SU-DHL-6 (cell line): ENCODE measurements around the gene TANC1.

Experiments
- H2AFZ ChIP-seq: fragments of 200-600 bp; sonication (generic); 2 replicates; pipeline ENCODE4 v1.6.1; 2014; ENCODE audit warnings: low read depth, mild to moderate bottlenecking, moderate library complexity, mixed read lengths, antibody characterized with exemption, low read length; ENCODE audit not compliant: severe bottlenecking
- H3F3A ChIP-seq: fragments of 200-600 bp; shearing (Covaris generic); 2 replicates; pipeline ENCODE4 v1.6.0; 2016; ENCODE audit warnings: antibody characterized with exemption, mild to moderate bottlenecking; ENCODE audit not compliant: insufficient read depth
- H3K27ac ChIP-seq: fragments of 200-600 bp; sonication (generic); 2 replicates; pipeline ENCODE4 v1.5.1; 2016; ENCODE audit warnings: low read depth, mild to moderate bottlenecking, low read length, moderate library complexity, mixed read lengths
- H3K27me3 ChIP-seq: fragments of 200-600 bp; sonication (generic), shearing (Covaris generic); 2 replicates; pipeline ENCODE4 v1.6.0; 2014; ENCODE audit warnings: mild to moderate bottlenecking, low read length
- H3K36me3 ChIP-seq: fragments of 200-600 bp; sonication (generic); 2 replicates; pipeline ENCODE4 v1.6.1; 2014; ENCODE audit warnings: mild to moderate bottlenecking, low read length, mixed read lengths
- H3K4me2 ChIP-seq: fragments of 300-600, 200-600 bp; shearing (Covaris generic), sonication (generic); 2 replicates; pipeline ENCODE4 v1.6.0; 2014; ENCODE audit warnings: low read length, low read depth, mild to moderate bottlenecking; ENCODE audit not compliant: poor library complexity, severe bottlenecking
- H3K4me3 ChIP-seq: fragments of 200-600 bp; sonication (generic); 2 replicates; pipeline ENCODE4 v1.5.1; 2014; ENCODE audit warnings: antibody characterized with exemption, low read length, mild to moderate bottlenecking, mixed read lengths; ENCODE audit not compliant: insufficient read depth, poor library complexity, severe bottlenecking
- H3K79me2 ChIP-seq: fragments of 200-600 bp; sonication (generic); 2 replicates; pipeline ENCODE4 v1.6.1; 2014; ENCODE audit warnings: mild to moderate bottlenecking, low read length, moderate library complexity; ENCODE audit not compliant: insufficient read depth
- H3K9ac ChIP-seq: fragments of 200-600 bp; sonication (generic); 2 replicates; pipeline ENCODE4 v1.7.0; 2014; ENCODE audit warnings: mild to moderate bottlenecking, low read length
- H3K9me2 ChIP-seq: fragments of 200-600 bp; sonication (generic); replicated peaks from 2 replicates; pipeline ENCODE4 v1.6.1; 2014; ENCODE audit warnings: low read length; ENCODE audit not compliant: insufficient read depth
- H3K9me3 ChIP-seq: fragments of 200-600 bp; sonication (generic); 2 replicates; pipeline ENCODE4 v1.6.1; 2014; ENCODE audit warnings: low read length, mixed read lengths; ENCODE audit not compliant: insufficient read depth
- H4K20me1 ChIP-seq: fragments of 200-600 bp; sonication (generic); 2 replicates; pipeline ENCODE4 v1.6.1; 2014; ENCODE audit warnings: low read depth, mild to moderate bottlenecking, antibody characterized with exemption, low read length, moderate library complexity, mixed read lengths
- EZH2phosphoT487 ChIP-seq: fragments of 200-600 bp; sonication (generic), shearing (Covaris generic); conservative IDR thresholded peaks from 2 replicates; pipeline ENCODE4 v1.6.1; 2018; ENCODE audit warnings: mild to moderate bottlenecking, antibody characterized with exemption, low read length, moderate library complexity, mixed read lengths
- TF ChIP-seq, protein P1 (sequence below): fragments of 200-600 bp; sonication (generic); IDR thresholded peaks from one replicate; pipeline ENCODE4 v1.5.1; 2017; ENCODE audit warnings: antibody characterized with exemption, mild to moderate bottlenecking, low read length, moderate library complexity; ENCODE audit not compliant: insufficient read depth, poor library complexity, severe bottlenecking

The TANC1 gene

DNA sequence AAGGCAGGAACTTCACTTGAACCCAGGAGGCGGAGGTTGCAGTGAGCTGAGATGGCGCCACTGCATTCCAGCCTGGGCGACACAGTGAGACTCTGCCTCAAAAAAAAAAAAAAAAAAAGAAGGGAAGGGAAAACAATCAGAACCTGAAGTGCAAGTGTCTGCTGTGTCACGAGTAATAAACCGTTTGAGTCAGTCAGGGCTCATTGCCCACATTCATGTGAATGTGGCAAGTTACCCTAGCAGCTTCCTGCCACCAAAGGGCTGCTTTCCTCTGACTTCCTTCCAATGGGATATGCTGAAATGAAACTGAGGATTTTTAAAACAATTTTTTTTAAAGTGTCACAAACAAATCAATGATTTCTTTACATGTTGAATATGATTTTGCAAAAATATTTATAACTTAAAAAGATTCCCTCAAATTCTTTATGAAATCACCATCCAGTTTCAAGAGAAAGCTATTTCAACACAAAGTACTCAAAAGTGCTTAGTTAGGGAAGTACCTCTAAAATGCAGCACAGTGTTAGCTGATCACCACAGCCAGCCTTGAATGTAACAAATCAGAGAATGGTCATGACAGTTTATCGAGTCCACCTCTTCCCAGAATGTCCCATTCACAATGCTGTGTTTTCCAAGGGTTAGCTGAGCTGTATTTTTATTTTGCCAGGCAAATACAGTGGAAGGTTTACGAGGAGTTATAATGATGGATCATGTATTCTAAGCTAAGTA lies 281.7 kb downstream of the TANC1 start:
- Histone ChIP-seq H2AFZ (no peak overlapping the region), H4K20me1 (no peaks in the 10 kb centered on the region), H3K9ac (no peak overlapping the region), H3K27me3 (no peaks in the 10 kb centered on the region), H3K4me3 (no peak overlapping the region), H3F3A (no peaks in the 10 kb centered on the region), H3K4me2 (no peak overlapping the region), H3K79me2 (no peaks in the 10 kb centered on the region), H3K9me3 (no peaks in the 10 kb centered on the region), H3K36me3 (no peaks in the 10 kb centered on the region), H3K9me2 (no peaks in the 10 kb centered on the region), H3K27ac (no peak overlapping the region)
- TF ChIP-seq, protein P1, sequence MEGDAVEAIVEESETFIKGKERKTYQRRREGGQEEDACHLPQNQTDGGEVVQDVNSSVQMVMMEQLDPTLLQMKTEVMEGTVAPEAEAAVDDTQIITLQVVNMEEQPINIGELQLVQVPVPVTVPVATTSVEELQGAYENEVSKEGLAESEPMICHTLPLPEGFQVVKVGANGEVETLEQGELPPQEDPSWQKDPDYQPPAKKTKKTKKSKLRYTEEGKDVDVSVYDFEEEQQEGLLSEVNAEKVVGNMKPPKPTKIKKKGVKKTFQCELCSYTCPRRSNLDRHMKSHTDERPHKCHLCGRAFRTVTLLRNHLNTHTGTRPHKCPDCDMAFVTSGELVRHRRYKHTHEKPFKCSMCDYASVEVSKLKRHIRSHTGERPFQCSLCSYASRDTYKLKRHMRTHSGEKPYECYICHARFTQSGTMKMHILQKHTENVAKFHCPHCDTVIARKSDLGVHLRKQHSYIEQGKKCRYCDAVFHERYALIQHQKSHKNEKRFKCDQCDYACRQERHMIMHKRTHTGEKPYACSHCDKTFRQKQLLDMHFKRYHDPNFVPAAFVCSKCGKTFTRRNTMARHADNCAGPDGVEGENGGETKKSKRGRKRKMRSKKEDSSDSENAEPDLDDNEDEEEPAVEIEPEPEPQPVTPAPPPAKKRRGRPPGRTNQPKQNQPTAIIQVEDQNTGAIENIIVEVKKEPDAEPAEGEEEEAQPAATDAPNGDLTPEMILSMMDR, result no peak
- no peak for TF ChIP-seq EZH2phosphoT487

GRCh38 chr2:159251296-159252173 lies 283.1 kb downstream of the TANC1 start:
- Histone ChIP-seq H3K9me2 (no peaks in the 10 kb centered on the region), H3K4me2 (no peak overlapping the region), H2AFZ (no peak overlapping the region), H3K9me3 (no peaks in the 10 kb centered on the region), H3K4me3 (no peak overlapping the region), H3K27ac (no peak overlapping the region), H3K79me2 (no peaks in the 10 kb centered on the region), H3F3A (no peaks in the 10 kb centered on the region), H3K9ac (no peak overlapping the region), H3K27me3 (no peaks in the 10 kb centered on the region), H4K20me1 (no peaks in the 10 kb centered on the region), H3K36me3 (no peaks in the 10 kb centered on the region)
- TF ChIP-seq EZH2phosphoT487, result no peak
- TF ChIP-seq, protein P1, result no peak

GRCh38 chr2:159252905-159253304 lies 284.5 kb downstream of the TANC1 start:
- Histone ChIP-seq H3K36me3 (no peaks in the 10 kb centered on the region), H3K9ac (no peak overlapping the region), H3F3A (no peaks in the 10 kb centered on the region), H3K27me3 (no peaks in the 10 kb centered on the region), H3K9me3 (no peaks in the 10 kb centered on the region), H3K4me3 (no peak overlapping the region), H2AFZ (no peak overlapping the region), H3K9me2 (no peaks in the 10 kb centered on the region), H3K79me2 (no peaks in the 10 kb centered on the region), H3K27ac (no peak overlapping the region), H3K4me2 (no peak overlapping the region), H4K20me1 (no peaks in the 10 kb centered on the region)
- no peak for TF ChIP-seq EZH2phosphoT487
- TF ChIP-seq, protein P1, result no peak
